HG03159 (cell line): Measurements from ENCODE around the gene PNPLA7.
"Not testable (repeated sequence)": the region's sequence is repeated elsewhere in the genome, so short reads cannot be mapped to it uniquely, and the experiment has no call there.

Experiments
- ATAC-seq: cut with Tn5 transposase; IDR thresholded peaks from one replicate; pipeline ENCODE4 v1.9.1; 2021; ENCODE audit warnings: mild to moderate bottlenecking, moderate library complexity; ENCODE audit not compliant: unreplicated experiment

PNPLA7 gene

GRCh38 chr9:137452761-137453642, 97.2 kb downstream of the PNPLA7 start:
- no peak for ATAC-seq

GRCh38 chr9:137452006-137452760, 98.0 kb downstream of the PNPLA7 start:
- ATAC-seq = no peak

- ATAC-seq = not testable (repeated sequence)
Measured at GRCh38 chr9:137451264-137452005, 98.8 kb downstream of the PNPLA7 start.

GRCh38 chr9:137450539-137451222, 99.5 kb downstream of the PNPLA7 start:
- not testable (repeated sequence) for ATAC-seq

GRCh38 chr9:137449931-137450538, 100.2 kb downstream of the PNPLA7 start:
- ATAC-seq = no peak

GRCh38 chr9:137449081-137449844, 100.9 kb downstream of the PNPLA7 start:
- ATAC-seq = no peak

- ATAC-seq = no peak
Measured at GRCh38 chr9:137448602-137448962, 101.6 kb downstream of the PNPLA7 start.

- ATAC-seq = no peak
Measured at GRCh38 chr9:137447722-137448601, 102.2 kb downstream of the PNPLA7 start.

- ATAC-seq = no peak
Measured at GRCh38 chr9:137446851-137447471, 103.2 kb downstream of the PNPLA7 start.

GRCh38 chr9:137445930-137446431, 104.2 kb downstream of the PNPLA7 start:
- no peak for ATAC-seq

GRCh38 chr9:137445275-137445807, 104.9 kb downstream of the PNPLA7 start:
- ATAC-seq = peak; percentile 49

- ATAC-seq = no peak
Measured at GRCh38 chr9:137444106-137444790, 106.0 kb downstream of the PNPLA7 start.

- ATAC-seq = no peak
Measured at GRCh38 chr9:137441935-137442321, 108.3 kb downstream of the PNPLA7 start.

- no peak for ATAC-seq
Measured at GRCh38 chr9:137441289-137441934, 108.8 kb downstream of the PNPLA7 start, which contains the start of gene ENTPD8. ENTPD8 (minus strand) TSS chr9:137441357; CDS start chr9:137438285, 3,072 bp downstream.

- no peak for ATAC-seq
Measured at GRCh38 chr9:137439158-137439714, 111.0 kb downstream of the PNPLA7 start.

GRCh38 chr9:137438591-137439157, 111.5 kb downstream of the PNPLA7 start:
- no peak for ATAC-seq
